Uterus (tissue), 4 donors: ENCODE measurements around the gene PYGM. TPM values are rescaled to one million over a fixed set of nuclear protein-coding genes. Genes with fewer than 3 reads are reported as not detected.

Experiments used
- DNase-seq, 2 donors: peaks; one replicate each; pipeline ENCODE4 v3.0.0-alpha.2; 2019 to 2020
- H3K27ac ChIP-seq, 2 donors: fragments of 200-600 bp; sonication (generic); 1 replicate in 1 of 2; 2 replicates in 1 of 2; pipeline ENCODE4 v1.5.1; 2016 to 2018
- H3K27me3 ChIP-seq, 2 donors: fragments of 200-600 bp; sonication (generic); one replicate each; pipeline ENCODE4 v1.5.1; 2018 to 2019; ENCODE audit warnings: control low read depth in 1 of 2
- H3K36me3 ChIP-seq, 2 donors: fragments of 200-600 bp; sonication (generic); one replicate each; pipeline ENCODE4 v1.5.1; 2019; ENCODE audit warnings: control low read depth in 1 of 2
- H3K4me1 ChIP-seq, 2 donors: fragments of 200-600 bp; sonication (generic); one replicate each; pipeline ENCODE4 v1.5.1; 2018 to 2019; ENCODE audit warnings: control low read depth in 1 of 2
- H3K4me3 ChIP-seq, 2 donors: fragments of 200-600 bp; sonication (generic); 1 replicate in 1 of 2; 2 replicates in 1 of 2; pipeline ENCODE4 v1.5.1; 2018 to 2019; ENCODE audit warnings: mild to moderate bottlenecking in 1 of 2
- H3K9me3 ChIP-seq, 2 donors: fragments of 200-600 bp; sonication (generic); one replicate each; pipeline ENCODE4 v1.5.1; 2019; ENCODE audit warnings: control low read depth in 1 of 2
- CTCF ChIP-seq, 4 experiments: fragments of 200-600 bp in 2 of 4; fragments of 450-650 bp in 2 of 4; sonication (generic) in 2 of 4; IDR thresholded peaks; one replicate each; pipeline ENCODE4 v1.5.1; 2016 to 2019; ENCODE audit warnings: antibody characterized with exemption in 4 of 4, mild to moderate bottlenecking in 2 of 4, moderate library complexity in 1 of 4
- POLR2A ChIP-seq, 2 donors: fragments of 450-650 bp; IDR thresholded peaks; one replicate each; pipeline ENCODE4 v1.6.1; 2016; ENCODE audit warnings: antibody characterized with exemption in 2 of 2, mild to moderate bottlenecking in 1 of 2, moderate library complexity in 1 of 2
- intact Hi-C: fragments of 100-400 bp; cut with DNase I; formaldehyde crosslinking; loops from one replicate; pipeline ENCODE4 v1.15.1; 2023; ENCODE audit warnings: low total_unique reads
- total RNA-seq, 4 donors: library from RNA; depleted of rRNA in 3 of 4; stranded (reverse); fragments of >200 nt in 3 of 4; gene quantifications; one replicate each; pipeline versions ENCODE4 v1.1.0 to v1.2.4, GENCODE V29; 2014 to 2023
- donor health status: DM: yes; HTN: yes; CAD: no.

The PYGM gene
- total RNA-seq, 4 donors from 2014 or later, result 2.9 to 42.8 (median 11.4) TPM

DNA sequence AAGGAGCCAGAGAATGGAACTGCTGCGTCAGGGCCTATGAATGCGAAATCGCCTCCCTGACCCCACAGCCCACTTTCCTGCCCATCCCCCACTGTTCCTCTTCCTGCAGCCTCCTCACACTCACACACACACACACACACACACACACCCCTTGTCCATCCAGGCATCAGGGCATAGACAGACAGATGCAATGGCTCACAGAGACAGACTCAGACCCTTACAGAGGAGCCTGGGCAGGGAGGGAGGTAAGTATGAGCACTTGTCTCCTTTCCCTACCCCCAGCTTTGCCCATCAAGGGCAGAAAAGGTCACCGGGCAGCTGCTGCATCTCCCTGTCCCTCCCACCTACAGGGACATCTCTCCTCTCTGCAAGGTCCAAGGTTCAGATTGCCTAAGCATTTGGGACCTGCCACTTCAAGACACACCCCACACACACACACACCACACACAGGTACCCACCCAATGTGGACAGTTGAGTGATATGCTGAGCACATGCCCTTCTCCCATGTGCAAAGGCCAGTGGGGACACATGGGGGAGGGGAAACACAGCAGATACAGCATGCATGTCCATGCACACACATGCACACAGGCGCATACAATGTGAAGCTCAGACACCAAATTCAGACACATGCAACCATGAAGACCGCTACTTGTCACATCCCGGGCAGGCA lies 34.8 kb downstream of the PYGM start:
- no peak for DNase-seq
- no peak for TF ChIP-seq CTCF (IDR thresholded peaks at IDR 0.05)
- Histone ChIP-seq H3K9me3 (no peaks in the 10 kb centered on the region), H3K4me3 (no peak overlapping the region), H3K4me1 (no peaks in the 10 kb centered on the region), H3K27me3 (no peaks in the 10 kb centered on the region), H3K36me3 (no peaks in the 10 kb centered on the region), H3K27ac (no peak overlapping the region)
- intact Hi-C loops, result no loop called here

DNA sequence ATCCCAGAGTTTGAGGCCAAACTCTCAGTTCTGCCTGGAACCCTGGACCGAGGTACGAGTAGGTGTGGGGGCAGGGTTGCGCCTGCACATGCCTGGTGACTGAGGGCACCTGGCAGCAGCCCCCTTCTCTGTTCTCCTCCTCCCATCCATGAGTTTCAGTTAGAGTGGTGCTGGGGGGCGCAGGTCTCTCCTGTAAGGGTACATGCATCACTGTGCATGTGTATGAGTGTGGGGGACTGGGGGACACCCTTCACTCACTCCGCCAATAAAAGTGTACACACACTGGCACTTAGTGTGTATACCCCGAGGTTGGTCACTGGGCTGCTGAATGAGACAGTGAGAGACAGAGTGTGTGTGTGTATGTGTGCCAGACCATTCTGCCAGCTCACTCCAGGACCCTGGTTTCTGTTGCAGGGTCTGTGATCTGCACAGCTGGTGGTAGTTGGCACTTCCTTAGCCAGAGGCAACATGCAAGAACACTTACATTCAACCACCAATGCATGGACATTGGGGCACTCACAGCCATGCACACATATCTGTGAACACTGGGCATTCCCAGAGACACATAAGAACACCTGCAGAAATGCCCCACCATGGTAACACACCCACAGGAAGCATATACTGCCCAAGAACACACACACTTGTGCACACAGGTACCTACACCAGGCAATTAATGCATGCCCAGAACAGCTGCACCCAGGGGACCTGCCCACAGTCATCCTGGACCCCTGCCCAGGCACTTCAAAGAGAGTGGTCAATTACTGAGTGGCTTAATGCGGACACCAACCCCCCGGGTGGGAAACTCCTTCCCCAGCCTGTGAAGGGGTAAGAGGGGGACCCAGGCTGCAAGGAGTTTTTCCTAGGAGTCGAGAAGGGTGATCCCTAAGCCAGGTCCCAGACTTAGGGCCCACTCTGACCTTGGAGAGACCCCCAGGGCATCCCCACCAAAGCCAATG lies 35.6 kb downstream of the PYGM start:
- no peaks in the 10 kb centered on the region for H3K36me3 ChIP-seq
- no peak for DNase-seq
- no peak overlapping the region for H3K27ac ChIP-seq
- H3K27me3 ChIP-seq, result no peaks in the 10 kb centered on the region
- TF ChIP-seq POLR2A (IDR thresholded peaks at IDR 0.05) (no peak), CTCF (IDR thresholded peaks at IDR 0.05) (no peak)
- no peaks in the 10 kb centered on the region for H3K9me3 ChIP-seq
- no peak overlapping the region for H3K4me3 ChIP-seq
- intact Hi-C loops, result no loop called here
- no peaks in the 10 kb centered on the region for H3K4me1 ChIP-seq

GRCh38 chr11:64723117-64723906 lies 36.5 kb downstream of the PYGM start, which contains the start of gene NRXN2:
Gene NRXN2 (minus strand): TSS chr11:64723197. CDS start chr11:64713699, 9,498 bp downstream.
- H3K4me3 ChIP-seq, result peak within 1 kb of the TSS; percentile 52 to 71
- peak within 1 kb of the TSS; percentile 52 to 74 for H3K27ac ChIP-seq

More at GRCh38 chr11:64723117-64723906, 36.5 kb downstream of the PYGM start, which contains the start of gene NRXN2:
- Histone ChIP-seq H3K4me1 (no peaks in the 10 kb centered on the region), H3K27me3 (peaks cover 0 to 6% of the 10 kb centered on the region in 2 donors), H3K36me3 (no peaks in the 10 kb centered on the region), H3K9me3 (no peaks in the 10 kb centered on the region)
- TF ChIP-seq POLR2A (IDR thresholded peaks at IDR 0.05), result no peak
- peak; percentile 86 to 99 (median 91) for TF ChIP-seq CTCF (IDR thresholded peaks at IDR 0.05)
- peak; percentile 76 to 87 for DNase-seq
- intact Hi-C loops, result no loop called here
